NCI-H748 (cell line): ENCODE measurements around the gene RPL38.

Experiments used
- DNase-seq: peaks from one replicate; lab custom pipeline; 2025; ENCODE audit not compliant: unreplicated experiment; lab: John Stamatoyannopoulos, UW

RPL38 gene

GRCh38 chr17:74245145-74245831 is 41.8 kb downstream of the RPL38 start:
- DNase-seq, result no peak

- DNase-seq, result no peak
Observed at GRCh38 chr17:74245871-74246270, 42.4 kb downstream of the RPL38 start.

- no peak for DNase-seq
Observed at GRCh38 chr17:74249590-74250270, 46.3 kb downstream of the RPL38 start.

- no peak for DNase-seq
Observed at GRCh38 chr17:74250324-74250995, 47.0 kb downstream of the RPL38 start.

- DNase-seq, result no peak
Observed at GRCh38 chr17:74251051-74251450, 47.6 kb downstream of the RPL38 start.

GRCh38 chr17:74251569-74251968 is 48.1 kb downstream of the RPL38 start:
- DNase-seq, result no peak

GRCh38 chr17:74252211-74252610 is 48.7 kb downstream of the RPL38 start:
- DNase-seq, result no peak

- no peak for DNase-seq
Observed at GRCh38 chr17:74253036-74253435, 49.6 kb downstream of the RPL38 start.

- no peak for DNase-seq
Observed at GRCh38 chr17:74257311-74257710, 53.8 kb downstream of the RPL38 start.

GRCh38 chr17:74259667-74260524 is 56.4 kb downstream of the RPL38 start:
- DNase-seq, result no peak
